ENCODE results near the gene ZNF528.
A peak's percentile ranks its signal among the peaks of the same experiment; 100 is the strongest.

ZNF528 gene

DNA sequence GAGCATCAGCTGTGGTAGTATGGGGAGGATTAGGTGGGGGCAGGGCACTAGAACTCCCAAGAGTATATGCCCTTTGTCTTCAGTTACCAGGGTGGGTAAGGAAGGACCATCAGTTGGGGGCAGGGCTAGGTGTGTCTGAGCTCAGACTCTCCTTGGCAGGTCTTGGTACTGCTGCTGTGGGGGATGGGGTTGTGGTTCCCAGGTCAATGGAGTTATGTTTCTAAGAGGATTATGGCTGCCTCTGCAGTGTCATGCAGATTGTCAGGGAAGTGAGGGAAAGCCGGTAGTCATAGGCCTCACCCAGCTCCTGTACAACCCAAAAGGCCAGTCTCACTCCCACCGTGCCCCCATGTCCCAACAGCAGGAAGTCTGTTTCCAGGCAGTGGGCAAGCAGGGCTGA lies 46.9 kb downstream of the ZNF528 start:
- no peak for TF ChIP-seq CTCF (IDR thresholded peaks at IDR 0.05)
- H3K36me3 ChIP-seq = no peaks in the 10 kb centered on the region
- peaks cover 9% of the 10 kb centered on the region for H3K9me3 ChIP-seq
- H3K4me3 ChIP-seq (ENCODE audit: low read depth in 1 of 2, low read length in 1 of 2) = no peak overlapping the region
- no peaks in the 10 kb centered on the region for H3K27me3 ChIP-seq
- no peak overlapping the region for H3K27ac ChIP-seq
- no peaks in the 10 kb centered on the region for H3K4me1 ChIP-seq (ENCODE audit: control insufficient read depth in 1 of 2, insufficient read depth in 1 of 2, low read depth in 1 of 2, low read length in 1 of 2)

DNA sequence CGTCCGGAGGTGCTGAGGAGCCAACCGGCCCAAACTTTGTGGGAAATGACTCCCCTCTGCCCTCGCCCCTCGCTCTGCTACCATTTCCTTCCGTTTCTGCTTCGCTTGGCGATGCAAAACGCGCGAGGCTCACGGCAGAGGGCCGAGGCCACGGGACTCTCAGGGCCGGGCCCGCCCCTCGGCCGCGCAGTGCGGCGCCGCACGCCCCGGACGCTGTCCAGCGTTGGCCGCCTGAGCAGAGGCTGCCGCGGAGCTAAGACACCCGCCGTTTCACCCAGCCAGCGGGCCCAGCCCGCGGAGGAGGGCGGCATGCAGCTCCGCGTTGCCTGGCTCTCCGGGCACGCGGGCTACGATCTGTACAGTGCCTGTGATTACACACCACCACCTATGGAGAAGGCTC lies 53.6 kb downstream of the ZNF528 start:
- Histone ChIP-seq H3K4me1 (ENCODE audit: control insufficient read depth in 1 of 2, insufficient read depth in 1 of 2, low read depth in 1 of 2, low read length in 1 of 2) (peaks cover 0 to 9% of the 10 kb centered on the region in 2 experiments), H3K27me3 (peaks cover 18% of the 10 kb centered on the region), H3K9me3 (peaks cover 35% of the 10 kb centered on the region), H3K4me3 (ENCODE audit: low read depth in 1 of 2, low read length in 1 of 2) (no peak overlapping the region), H3K27ac (no peak overlapping the region), H3K36me3 (no peaks in the 10 kb centered on the region)
- no peak for TF ChIP-seq CTCF (IDR thresholded peaks at IDR 0.05)

GRCh38 chr19:52453324-52454094 lies 55.9 kb downstream of the ZNF528 start, which contains the start of gene ZNF578:
ZNF578 (plus strand) TSS chr19:52453553; CDS start chr19:52501846, 48,293 bp downstream.
- Histone ChIP-seq H3K27me3 (peaks cover 18% of the 10 kb centered on the region), H3K9me3 (peaks cover 36% of the 10 kb centered on the region), H3K4me3 (ENCODE audit: low read depth in 1 of 2, low read length in 1 of 2) (peak within 1 kb of the TSS; percentile 27 to 52), H3K4me1 (ENCODE audit: control insufficient read depth in 1 of 2, insufficient read depth in 1 of 2, low read depth in 1 of 2, low read length in 1 of 2) (peaks cover 0 to 9% of the 10 kb centered on the region in 2 experiments), H3K36me3 (no peaks in the 10 kb centered on the region), H3K27ac (no peak within 1 kb of the TSS)
- TF ChIP-seq CTCF (IDR thresholded peaks at IDR 0.05) = no peak

DNA sequence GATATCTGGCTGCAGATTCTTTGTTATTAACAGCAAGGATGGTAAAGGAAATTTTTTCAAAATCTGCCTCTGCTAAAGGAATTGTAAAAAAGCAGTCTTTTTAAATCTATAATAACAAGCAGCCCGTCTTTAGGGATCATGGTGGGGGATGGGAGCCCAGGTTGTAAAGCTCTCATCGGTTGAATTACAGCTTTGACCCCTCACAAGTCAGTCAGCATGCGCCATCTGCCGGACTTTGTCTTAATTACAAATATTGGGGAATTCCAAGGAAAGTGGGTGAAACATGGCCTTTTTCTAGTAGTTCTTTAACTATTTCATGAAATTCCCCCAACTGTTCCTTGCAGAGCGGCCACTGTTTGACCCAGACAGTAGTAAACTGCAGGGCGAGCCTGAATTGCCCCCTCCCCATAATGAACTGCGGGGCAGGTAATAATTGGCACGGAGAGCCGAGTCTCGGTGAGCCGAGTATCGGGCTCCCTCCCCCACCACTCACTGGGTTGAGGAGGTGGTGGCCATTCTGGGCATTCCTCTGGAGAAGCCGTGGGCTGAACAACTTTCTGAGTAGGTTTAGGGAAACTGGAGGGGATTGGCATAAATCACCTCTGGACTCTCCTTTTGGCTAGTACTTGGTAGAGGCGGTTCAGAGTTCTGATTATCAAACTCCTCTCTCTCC lies 67.3 kb downstream of the ZNF528 start:
- TF ChIP-seq CTCF (IDR thresholded peaks at IDR 0.05) = no peak
- Histone ChIP-seq H3K36me3 (no peaks in the 10 kb centered on the region), H3K9me3 (peaks cover 20% of the 10 kb centered on the region), H3K4me3 (ENCODE audit: low read depth in 1 of 2, low read length in 1 of 2) (no peak overlapping the region), H3K27ac (no peak overlapping the region), H3K27me3 (no peaks in the 10 kb centered on the region), H3K4me1 (ENCODE audit: control insufficient read depth in 1 of 2, insufficient read depth in 1 of 2, low read depth in 1 of 2, low read length in 1 of 2) (no peaks in the 10 kb centered on the region)
